GM21576 (cell line): Measurements from ENCODE around the gene GCSAML.

Experiments used
- ATAC-seq: cut with Tn5 transposase; IDR thresholded peaks from one replicate; pipeline ENCODE4 v1.9.1; 2021; ENCODE audit warnings: mild to moderate bottlenecking, moderate library complexity; ENCODE audit not compliant: unreplicated experiment

Gene GCSAML

DNA sequence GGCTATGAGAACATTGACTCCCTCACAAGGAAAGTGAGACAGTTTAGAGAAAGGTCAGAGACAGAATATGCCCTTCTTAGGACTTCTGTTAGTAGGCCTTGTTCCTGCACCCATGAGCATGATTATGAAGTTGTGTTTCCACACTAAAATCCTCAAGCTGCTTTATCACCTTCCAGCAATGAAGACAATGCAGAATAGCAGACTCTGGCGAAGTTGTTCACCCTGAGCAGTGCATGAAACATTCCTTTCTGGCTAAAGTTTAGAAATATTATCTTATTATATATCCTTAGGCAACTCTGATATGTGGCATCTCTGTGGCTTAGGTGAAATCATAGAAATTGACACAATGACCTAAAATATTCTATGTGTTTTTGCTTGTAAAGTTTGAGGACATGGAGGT is 25.3 kb downstream of the GCSAML start:
- ATAC-seq, result no peak

DNA sequence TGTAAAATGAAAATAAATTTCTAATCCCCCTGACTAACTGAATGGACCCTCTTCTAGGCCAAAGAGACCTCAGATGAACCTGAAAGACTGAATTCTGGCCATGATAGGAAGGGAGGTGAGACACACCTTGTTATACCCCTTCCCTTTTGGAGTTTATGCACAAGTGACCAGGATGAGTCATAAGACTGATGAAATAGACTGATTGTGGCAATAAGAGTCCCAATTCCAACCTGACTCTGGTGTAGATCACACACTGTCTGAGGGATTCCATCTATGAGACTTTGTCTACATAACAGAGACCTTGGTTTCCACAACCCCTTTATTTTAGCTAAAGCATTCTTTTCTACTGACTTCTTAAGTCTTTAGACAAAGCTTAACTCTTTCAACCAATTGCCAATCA is 25.7 kb downstream of the GCSAML start:
- ATAC-seq, result no peak

DNA sequence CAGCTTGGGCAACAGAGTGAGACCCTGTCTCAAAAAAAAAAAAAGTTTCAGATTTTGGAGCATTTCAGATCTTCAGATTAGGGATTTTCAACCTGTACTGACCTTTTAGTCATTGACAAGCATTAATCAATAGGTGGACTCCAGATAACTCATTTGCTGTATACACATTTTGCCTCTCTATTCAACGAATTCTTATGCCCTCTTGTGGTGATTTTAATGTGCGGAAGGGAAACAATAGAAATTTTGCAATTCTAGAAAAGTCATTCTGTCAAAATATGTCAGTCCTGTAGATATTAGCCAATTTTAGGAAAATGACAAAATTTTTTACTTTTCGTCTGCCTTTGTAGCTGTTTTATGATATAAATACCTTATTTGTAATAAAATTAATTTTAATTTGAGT is 27.6 kb downstream of the GCSAML start:
- ATAC-seq, result no peak

DNA sequence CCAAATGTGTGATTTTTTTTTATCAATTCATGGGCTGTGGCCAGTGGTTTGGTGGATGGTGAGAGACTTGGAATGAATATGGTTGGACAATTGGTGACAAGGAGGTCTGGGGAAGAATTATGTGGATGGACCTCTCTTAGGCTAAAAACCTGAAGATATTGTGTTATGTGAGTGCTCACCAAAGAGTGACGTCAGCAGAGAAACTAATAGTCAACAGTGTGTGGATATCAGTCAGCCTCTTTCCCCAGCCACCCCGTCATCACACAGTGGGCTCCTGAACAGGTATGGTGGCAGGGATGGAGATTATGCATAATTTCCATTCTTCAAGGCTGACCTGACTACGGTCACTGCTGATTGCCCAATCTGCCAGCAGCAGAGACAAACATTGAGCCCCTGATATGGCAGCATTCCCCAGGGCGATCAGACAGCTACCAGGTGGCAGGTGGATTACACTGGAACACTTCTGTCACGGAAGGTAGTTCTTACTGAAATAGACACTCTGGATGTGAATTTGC is 30.1 kb downstream of the GCSAML start:
- ATAC-seq, result no peak

DNA sequence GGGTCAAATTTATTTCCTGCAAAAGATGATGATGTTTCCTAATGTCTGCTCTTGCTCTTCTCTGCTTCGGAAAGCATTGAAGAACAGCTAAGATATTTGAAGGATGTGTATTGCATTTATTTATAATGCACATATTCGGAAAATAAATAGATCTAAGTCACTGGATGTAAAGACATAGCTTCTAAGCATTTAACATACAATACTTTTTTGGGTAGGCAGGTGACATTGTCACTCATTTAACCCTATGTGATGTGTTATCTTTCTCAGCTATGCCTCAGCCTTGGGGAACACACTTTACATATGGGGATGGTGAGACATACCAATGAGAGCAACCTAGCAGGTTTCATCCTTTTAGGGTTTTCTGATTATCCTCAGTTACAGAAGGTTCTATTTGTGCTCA is 39.1 kb downstream of the GCSAML start, which contains the start of gene OR2G2:
Gene OR2G2 (plus strand): TSS at position 301 of the 400 bp plus-strand sequence. CDS start 0 bp downstream, at position 301.
- no peak for ATAC-seq

DNA sequence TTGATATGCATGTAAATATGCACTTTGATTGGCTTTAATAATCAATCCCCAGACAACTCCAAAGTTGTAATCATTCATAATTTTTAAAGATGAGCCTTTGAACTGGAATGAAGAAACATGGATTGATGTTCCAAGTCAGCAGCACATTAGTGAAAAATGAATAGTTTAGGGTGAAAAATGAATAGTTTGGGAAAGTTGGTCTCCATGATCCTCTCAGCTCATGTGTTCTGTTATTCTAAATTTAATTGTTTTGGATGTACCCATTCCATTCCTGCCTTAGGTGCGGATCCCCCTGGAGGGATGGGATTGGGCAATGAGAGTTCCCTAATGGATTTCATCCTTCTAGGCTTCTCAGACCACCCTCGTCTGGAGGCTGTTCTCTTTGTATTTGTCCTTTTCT is 56.4 kb downstream of the GCSAML start, which contains the start of gene OR2G3:
Gene OR2G3 (plus strand): TSS at position 301 of the 400 bp plus-strand sequence. CDS start 0 bp downstream, at position 301.
- ATAC-seq, result no peak

DNA sequence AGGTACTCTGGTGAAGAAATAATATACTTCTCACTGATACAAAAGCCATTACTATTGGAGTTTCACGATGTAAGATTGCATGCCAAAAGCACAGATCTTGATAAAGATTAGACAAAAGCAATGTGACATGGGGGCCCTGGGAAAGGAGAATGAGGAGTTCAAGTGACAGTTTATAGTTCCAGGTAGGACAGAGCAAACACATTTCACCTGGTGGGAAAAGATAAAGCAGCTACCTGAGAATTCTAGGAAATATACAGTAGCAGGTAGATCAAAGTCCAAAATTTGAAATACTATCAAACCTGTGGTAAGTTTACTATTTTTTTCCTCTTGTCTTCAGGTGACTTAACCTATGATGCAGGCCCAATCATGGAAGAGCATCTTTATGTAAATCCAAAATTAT is 64.5 kb downstream of the GCSAML start:
- no peak for ATAC-seq

DNA sequence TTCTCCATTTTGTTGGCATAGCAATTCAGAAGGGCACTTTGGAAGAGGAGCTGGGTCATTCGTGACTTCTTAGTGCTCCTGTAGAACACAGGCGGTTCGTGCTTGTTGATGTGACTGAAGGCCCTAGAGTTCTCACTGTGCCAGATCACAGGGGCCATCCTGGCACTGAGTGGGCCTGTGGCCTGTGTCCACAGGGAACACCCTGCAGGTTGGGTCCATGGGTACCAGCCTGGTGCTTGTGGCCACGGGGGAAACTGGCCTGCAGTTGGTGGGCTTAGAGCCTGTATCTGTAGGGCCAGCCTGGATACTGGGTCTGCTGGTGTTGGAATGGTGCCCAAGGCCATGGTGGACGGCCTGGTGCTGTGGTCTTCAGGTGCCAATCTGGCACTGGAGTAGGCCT is 65.7 kb downstream of the GCSAML start:
- ATAC-seq, result no peak
